AG09309 (cell line): ENCODE measurements around the gene TRIO.

Experiments used
- DNase-seq: peaks from one replicate; pipeline ENCODE4 v3.0.0-alpha.2; 2010; ENCODE audit warnings: low read depth
- H3K4me3 ChIP-seq: 2 replicates; pipeline ENCODE4 v1.5.1; 2011; ENCODE audit warnings: mild to moderate bottlenecking, low read depth, low read length, moderate library complexity; ENCODE audit not compliant: control insufficient read depth
- TF ChIP-seq, protein P1 (sequence below): IDR thresholded peaks from 2 replicates; pipeline ENCODE4 v1.5.1; 2011; ENCODE audit warnings: mild to moderate bottlenecking, low read depth, low read length, inconsistent platforms; ENCODE audit not compliant: insufficient read depth, control insufficient read depth; ENCODE audit errors: missing control alignments

The TRIO gene

DNA sequence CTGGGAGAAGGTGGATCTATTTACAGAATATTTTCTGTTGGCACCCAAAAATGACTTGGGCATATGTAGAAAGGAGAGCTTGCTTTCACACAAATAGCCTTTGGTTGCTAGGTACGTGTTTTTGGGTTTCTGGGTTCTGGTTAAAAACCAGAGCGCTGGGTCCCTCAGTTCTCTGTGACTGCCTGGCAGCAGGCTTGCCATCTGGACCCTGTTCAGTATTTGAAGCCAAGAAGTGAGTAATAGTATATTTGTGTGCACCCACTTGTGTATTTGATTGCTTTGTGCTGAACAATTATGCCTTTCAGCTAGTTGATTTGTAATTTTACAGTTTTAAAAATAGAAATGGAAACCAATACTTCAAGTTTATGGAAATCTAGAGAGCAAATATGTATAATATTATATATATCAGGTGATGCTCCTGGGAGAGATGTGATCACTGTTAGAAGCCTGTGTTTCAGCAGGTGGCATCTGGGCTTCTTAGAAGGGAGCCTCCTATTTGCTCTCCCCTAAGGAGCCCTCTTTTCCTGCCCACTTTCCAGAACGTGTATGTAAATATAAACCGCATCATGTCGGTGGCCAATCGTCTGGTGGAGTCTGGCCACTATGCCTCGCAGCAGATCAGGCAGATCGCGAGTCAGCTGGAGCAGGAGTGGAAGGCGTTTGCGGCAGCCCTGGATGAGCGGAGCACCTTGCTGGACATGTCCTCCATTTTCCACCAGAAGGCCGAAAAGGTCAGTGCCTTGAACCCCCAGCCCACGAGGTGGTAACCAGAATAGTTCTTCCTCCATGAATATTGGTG lies 153.6 kb downstream of the TRIO start:
- DNase-seq = no peak
- TF ChIP-seq, protein P1, sequence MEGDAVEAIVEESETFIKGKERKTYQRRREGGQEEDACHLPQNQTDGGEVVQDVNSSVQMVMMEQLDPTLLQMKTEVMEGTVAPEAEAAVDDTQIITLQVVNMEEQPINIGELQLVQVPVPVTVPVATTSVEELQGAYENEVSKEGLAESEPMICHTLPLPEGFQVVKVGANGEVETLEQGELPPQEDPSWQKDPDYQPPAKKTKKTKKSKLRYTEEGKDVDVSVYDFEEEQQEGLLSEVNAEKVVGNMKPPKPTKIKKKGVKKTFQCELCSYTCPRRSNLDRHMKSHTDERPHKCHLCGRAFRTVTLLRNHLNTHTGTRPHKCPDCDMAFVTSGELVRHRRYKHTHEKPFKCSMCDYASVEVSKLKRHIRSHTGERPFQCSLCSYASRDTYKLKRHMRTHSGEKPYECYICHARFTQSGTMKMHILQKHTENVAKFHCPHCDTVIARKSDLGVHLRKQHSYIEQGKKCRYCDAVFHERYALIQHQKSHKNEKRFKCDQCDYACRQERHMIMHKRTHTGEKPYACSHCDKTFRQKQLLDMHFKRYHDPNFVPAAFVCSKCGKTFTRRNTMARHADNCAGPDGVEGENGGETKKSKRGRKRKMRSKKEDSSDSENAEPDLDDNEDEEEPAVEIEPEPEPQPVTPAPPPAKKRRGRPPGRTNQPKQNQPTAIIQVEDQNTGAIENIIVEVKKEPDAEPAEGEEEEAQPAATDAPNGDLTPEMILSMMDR = no peak
- H3K4me3 ChIP-seq = no peak overlapping the region

DNA sequence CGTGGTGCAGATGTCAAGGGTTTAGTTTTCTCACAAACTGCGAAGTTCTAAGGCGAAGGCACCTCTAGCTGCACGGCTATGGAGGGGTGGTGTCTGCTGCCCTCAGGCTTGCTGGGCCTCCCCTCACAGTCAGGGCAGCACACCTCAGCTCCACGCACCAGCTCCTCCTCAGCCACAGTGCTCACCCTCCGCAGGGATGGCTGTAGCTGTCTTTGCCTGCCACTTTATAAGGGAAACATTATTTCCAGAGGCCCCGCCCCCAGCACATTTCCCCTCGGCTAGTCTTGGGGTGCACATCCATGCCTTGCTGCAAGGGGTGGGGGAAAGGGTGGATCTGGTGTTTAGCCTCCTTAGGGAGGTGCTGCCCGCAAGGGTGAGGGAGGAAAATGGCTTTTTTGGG lies 154.6 kb downstream of the TRIO start:
- DNase-seq = no peak
- TF ChIP-seq, protein P1 = no peak
- no peak overlapping the region for H3K4me3 ChIP-seq

DNA sequence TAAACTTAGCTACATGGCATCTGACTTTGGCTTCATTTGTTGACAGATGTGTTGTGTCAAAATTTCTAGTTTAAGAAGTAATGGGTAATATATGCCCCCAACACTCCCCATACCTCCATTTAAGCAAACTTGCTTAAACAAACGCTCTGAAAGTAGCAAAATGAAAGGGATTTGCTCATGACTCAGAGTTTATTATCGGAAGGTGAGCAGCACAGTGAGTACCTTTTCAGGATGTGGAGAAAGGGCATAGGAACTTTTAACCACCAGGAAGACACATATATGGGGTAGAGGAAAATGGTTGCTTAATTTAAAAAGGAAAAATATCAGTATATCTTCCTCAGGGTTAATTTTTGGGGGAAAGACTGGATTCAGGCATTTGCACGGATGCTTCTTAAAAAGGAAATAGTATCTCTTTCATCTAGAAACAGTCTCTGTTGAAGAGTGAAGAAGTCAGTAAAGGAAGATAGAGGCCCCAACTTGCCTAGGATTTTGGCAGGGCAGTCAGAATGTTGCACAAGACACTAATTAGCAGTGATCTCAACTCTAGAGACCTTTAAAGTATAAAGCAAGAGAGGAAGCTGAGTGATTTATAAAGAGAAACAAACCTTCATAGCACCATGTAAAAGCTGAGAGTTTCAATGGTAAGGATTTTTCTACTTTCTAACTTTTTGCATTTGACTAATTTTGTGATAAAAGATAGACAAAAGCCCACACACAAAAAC lies 155.1 kb downstream of the TRIO start:
- TF ChIP-seq, protein P1 = no peak
- no peak overlapping the region for H3K4me3 ChIP-seq
- DNase-seq = peak; percentile 11

DNA sequence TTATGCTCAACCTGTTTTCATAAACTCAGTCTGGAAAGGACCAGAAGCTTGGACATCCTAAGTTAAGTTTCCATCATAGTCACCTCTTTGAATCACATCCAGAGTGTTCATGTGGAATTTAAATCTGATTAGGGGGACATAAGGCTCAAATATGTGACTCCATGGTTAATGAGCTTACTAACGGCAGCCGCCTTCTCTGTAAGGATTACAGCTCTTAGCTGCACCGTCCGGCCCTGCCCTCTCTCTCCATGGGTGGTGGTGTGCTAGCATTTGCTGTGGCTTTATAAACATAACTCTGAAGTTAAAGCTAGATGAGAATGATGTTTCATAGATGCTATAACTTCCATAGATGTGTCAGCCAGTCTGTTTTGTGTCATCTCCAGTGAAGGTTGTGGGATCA lies 156.5 kb downstream of the TRIO start:
- DNase-seq = no peak
- TF ChIP-seq, protein P1 = no peak
- H3K4me3 ChIP-seq = no peak overlapping the region

DNA sequence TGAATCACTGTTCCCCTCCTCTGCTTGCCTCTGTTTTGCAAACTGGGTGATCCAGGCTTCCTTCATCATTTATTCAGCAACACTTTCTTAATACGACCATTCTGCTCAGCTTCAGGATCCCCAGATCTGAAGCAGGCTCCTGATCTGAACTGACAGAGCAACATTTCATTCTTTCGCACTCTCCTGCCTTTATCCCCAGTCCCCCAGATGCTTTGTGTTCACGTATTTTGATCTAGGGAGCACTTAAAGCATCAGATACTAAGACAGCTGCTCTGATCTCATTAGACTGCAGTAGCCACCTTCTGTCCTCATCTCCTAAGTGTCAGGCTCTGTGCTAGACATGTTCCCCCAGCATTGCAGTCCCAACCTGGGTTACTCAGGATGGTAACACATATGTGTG lies 158.0 kb downstream of the TRIO start:
- TF ChIP-seq, protein P1 = no peak
- H3K4me3 ChIP-seq = no peak overlapping the region
- no peak for DNase-seq

DNA sequence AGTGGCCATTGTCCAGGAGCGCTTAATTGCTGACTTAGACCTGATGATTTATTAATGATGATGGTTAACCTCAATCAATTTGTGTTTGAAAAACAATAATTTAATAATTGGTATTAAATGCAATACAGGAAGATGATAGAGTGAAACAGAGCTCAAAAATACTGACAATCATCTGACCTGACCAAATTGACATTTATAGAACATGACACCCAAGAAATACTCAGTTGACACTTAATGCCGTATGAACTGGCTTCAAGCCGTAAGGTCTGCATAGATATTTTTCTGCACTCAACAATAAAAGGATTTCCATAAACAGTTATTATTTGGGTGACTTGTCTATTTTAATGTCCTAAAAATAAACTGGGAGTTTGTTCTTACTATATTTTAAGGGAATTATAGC lies 159.2 kb downstream of the TRIO start:
- no peak overlapping the region for H3K4me3 ChIP-seq
- no peak for DNase-seq
- TF ChIP-seq, protein P1 = no peak
